Neural cell (in vitro differentiated cells): ENCODE results near the gene MARVELD2. TPM values are rescaled to one million over a fixed set of nuclear protein-coding genes. Genes with fewer than 3 reads are reported as not detected.
"Not testable (repeated sequence)": the region's sequence is repeated elsewhere in the genome, so short reads cannot be mapped to it uniquely, and the experiment has no call there.

Source experiments
- H2AFZ ChIP-seq: fragments of 200-600, 300-800 bp; sonication (generic), shearing (Covaris generic); 2 replicates; pipeline ENCODE4 v1.6.0; 2014; ENCODE audit warnings: low read depth, mild to moderate bottlenecking, antibody characterized with exemption, low read length, moderate library complexity
- H3F3A ChIP-seq: fragments of 200-600 bp; shearing (Covaris generic); 2 replicates; pipeline ENCODE4 v1.6.1; 2016; ENCODE audit warnings: mild to moderate bottlenecking, moderate library complexity, mixed read lengths, antibody characterized with exemption, low read length; ENCODE audit not compliant: insufficient read depth, poor library complexity, severe bottlenecking
- H3K27ac ChIP-seq: fragments of 200-600, 300-800 bp; sonication (generic), shearing (Covaris generic); 2 replicates; pipeline ENCODE4 v1.5.1; 2014; ENCODE audit warnings: mild to moderate bottlenecking, low read length, moderate library complexity
- H3K27me3 ChIP-seq: fragments of 300-800, 200-600 bp; sonication (generic), shearing (Covaris generic); 2 replicates; pipeline ENCODE4 v1.6.0; 2014; ENCODE audit warnings: mild to moderate bottlenecking, low read depth, low read length, moderate library complexity; ENCODE audit not compliant: insufficient read depth
- H3K36me3 ChIP-seq: fragments of 300-800, 200-600 bp; sonication (generic), shearing (Covaris generic); 2 replicates; pipeline ENCODE4 v1.5.1; 2014; ENCODE audit warnings: mild to moderate bottlenecking, antibody characterized with exemption, low read length, moderate library complexity; ENCODE audit not compliant: insufficient read depth
- H3K4me2 ChIP-seq: fragments of 300-800, 200-600 bp; sonication (generic), shearing (Covaris generic); 2 replicates; pipeline ENCODE4 v1.6.0; 2014; ENCODE audit warnings: mild to moderate bottlenecking, low read length
- H3K4me3 ChIP-seq: fragments of 300-800, 200-600 bp; sonication (generic), shearing (Covaris generic); 2 replicates; pipeline ENCODE4 v1.5.1; 2014; ENCODE audit warnings: mild to moderate bottlenecking, low read length, moderate library complexity
- H3K79me2 ChIP-seq: fragments of 200-600 bp; shearing (Covaris generic); replicated peaks from 2 replicates; pipeline ENCODE4 v1.6.0; 2014; ENCODE audit warnings: mild to moderate bottlenecking, low read length, moderate library complexity; ENCODE audit not compliant: insufficient read depth
- H3K9ac ChIP-seq: fragments of 300-800, 200-600 bp; sonication (generic), shearing (Covaris generic); 2 replicates; pipeline ENCODE4 v1.6.1; 2016; ENCODE audit warnings: mild to moderate bottlenecking, low read length, mixed read lengths
- H3K9me2 ChIP-seq: fragments of 200-600 bp; shearing (Covaris generic); 2 replicates; pipeline ENCODE4 v1.6.1; 2016; ENCODE audit warnings: mild to moderate bottlenecking, low read length, mixed read lengths; ENCODE audit not compliant: insufficient read depth
- H3K9me3 ChIP-seq: fragments of 200-600, 300-800 bp; sonication (generic), shearing (Covaris generic); 2 replicates; pipeline ENCODE4 v1.6.1; 2016; ENCODE audit warnings: mild to moderate bottlenecking, mixed run types, low read length, moderate library complexity, mixed read lengths
- H4K20me1 ChIP-seq: fragments of 200-600 bp; shearing (Covaris generic); 2 replicates; pipeline ENCODE4 v1.6.1; 2016; ENCODE audit warnings: mild to moderate bottlenecking, mixed run types; ENCODE audit not compliant: insufficient read depth
- CTCF ChIP-seq: fragments of 450-650 bp; IDR thresholded peaks from 2 replicates; pipeline ENCODE4 v1.5.1; 2014; ENCODE audit warnings: antibody characterized with exemption, mild to moderate bottlenecking, moderate library complexity; ENCODE audit not compliant: poor library complexity, severe bottlenecking
- EP300 ChIP-seq: fragments of 450-650 bp; conservative IDR thresholded peaks from 2 replicates; pipeline ENCODE4 v1.6.1; 2014; ENCODE audit warnings: antibody characterized with exemption, mild to moderate bottlenecking, moderate library complexity; ENCODE audit not compliant: poor library complexity, severe bottlenecking
- EZH2 ChIP-seq: fragments of 200-600, 300-800 bp; shearing (Covaris generic), sonication (generic); IDR thresholded peaks from 2 replicates; pipeline ENCODE4 v1.6.1; 2014; ENCODE audit warnings: antibody characterized with exemption, low read length, borderline replicate concordance, mild to moderate bottlenecking; ENCODE audit not compliant: insufficient read depth, poor library complexity, severe bottlenecking
- MXI1 ChIP-seq: fragments of 450-650 bp; conservative IDR thresholded peaks from 2 replicates; pipeline ENCODE4 v1.6.1; 2014; ENCODE audit warnings: antibody characterized with exemption, mild to moderate bottlenecking; ENCODE audit not compliant: poor library complexity, severe bottlenecking
- POLR2AphosphoS5 ChIP-seq: IDR thresholded peaks from 2 replicates; pipeline ENCODE4 v1.6.1; 2012
- RAD21 ChIP-seq: fragments of 450-650 bp; conservative IDR thresholded peaks from 2 replicates; pipeline ENCODE4 v1.6.1; 2014; ENCODE audit warnings: antibody characterized with exemption, mild to moderate bottlenecking, moderate library complexity
- SMC3 ChIP-seq: fragments of 450-650 bp; conservative IDR thresholded peaks from 2 replicates; pipeline ENCODE4 v1.6.1; 2014; ENCODE audit warnings: antibody characterized with exemption, mild to moderate bottlenecking, moderate library complexity; ENCODE audit not compliant: poor library complexity
- TAF1 ChIP-seq: IDR thresholded peaks from 2 replicates; pipeline ENCODE4 v1.6.1; 2012; ENCODE audit warnings: low read depth
- polyA plus RNA-seq: library from polyadenylated mRNA; depleted of rRNA; stranded (reverse); fragments of >200 nt; gene quantifications from 2 replicates; pipeline ENCODE4 v1.2.3, GENCODE V29; 2014
- TF ChIP-seq, protein P1 (sequence below): IDR thresholded peaks from 2 replicates; pipeline ENCODE4 v1.6.1; 2012; ENCODE audit warnings: borderline replicate concordance

The MARVELD2 gene
- polyA plus RNA-seq, 1 donor from 2014 or later: not detected

DNA sequence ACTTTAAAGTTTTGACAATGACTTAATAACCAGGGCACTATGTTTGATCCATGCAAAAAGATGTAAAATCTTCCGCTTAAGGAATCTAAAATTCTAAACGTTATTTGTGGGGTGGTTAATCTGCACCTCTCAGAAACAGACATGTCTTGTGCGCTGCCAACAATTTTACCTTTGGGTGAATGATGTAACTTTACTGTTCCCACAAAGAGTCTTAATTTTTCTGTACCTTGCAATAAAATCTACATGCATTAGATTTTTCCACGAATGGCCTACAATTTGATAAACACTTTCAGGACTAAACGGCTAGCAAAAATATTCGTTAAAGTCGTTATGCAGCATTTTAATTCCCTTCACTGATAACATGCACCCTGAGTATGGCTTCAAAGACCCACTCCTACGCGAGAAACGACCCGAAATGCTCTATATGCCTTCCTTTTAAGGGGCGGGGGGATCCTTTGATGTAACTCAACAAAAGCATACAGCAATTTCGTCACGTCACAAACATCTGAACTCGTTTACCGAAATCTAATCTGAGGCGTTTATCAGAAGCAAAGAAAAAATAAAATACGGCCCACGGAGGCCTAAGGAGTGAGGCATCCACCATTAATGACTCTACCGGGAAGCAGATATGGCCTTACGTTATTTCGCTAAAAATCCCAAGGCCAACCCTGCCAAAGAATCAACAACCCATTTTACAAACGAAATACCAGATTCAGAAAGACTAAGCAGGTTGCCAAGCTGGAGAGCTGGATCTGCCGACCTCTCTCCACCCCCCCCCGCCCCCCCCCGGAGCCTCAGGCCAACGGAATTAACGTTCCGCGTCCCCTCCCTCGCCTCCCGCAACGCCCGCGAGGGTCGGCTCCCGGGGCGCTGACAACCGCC lies 46.2 kb upstream of the MARVELD2 start:
- no peaks in the 10 kb centered on the region for H3K36me3 ChIP-seq
- H3K9me3 ChIP-seq: no peaks in the 10 kb centered on the region
- peak overlapping the region; percentile 98 for H2AFZ ChIP-seq
- H3K27me3 ChIP-seq: no peaks in the 10 kb centered on the region
- peak overlapping the region; percentile 87 for H3K9ac ChIP-seq
- no peaks in the 10 kb centered on the region for H3K9me2 ChIP-seq
- no peaks in the 10 kb centered on the region for H3F3A ChIP-seq
- H4K20me1 ChIP-seq: no peaks in the 10 kb centered on the region
- no peak for TF ChIP-seq CTCF
- peak; percentile 25 for TF ChIP-seq TAF1
- peak overlapping the region; percentile 92 for H3K27ac ChIP-seq
- H3K79me2 ChIP-seq: peaks cover 53% of the 10 kb centered on the region
- peak overlapping the region; percentile 92 for H3K4me3 ChIP-seq
- H3K4me2 ChIP-seq: peak overlapping the region; percentile 81

DNA sequence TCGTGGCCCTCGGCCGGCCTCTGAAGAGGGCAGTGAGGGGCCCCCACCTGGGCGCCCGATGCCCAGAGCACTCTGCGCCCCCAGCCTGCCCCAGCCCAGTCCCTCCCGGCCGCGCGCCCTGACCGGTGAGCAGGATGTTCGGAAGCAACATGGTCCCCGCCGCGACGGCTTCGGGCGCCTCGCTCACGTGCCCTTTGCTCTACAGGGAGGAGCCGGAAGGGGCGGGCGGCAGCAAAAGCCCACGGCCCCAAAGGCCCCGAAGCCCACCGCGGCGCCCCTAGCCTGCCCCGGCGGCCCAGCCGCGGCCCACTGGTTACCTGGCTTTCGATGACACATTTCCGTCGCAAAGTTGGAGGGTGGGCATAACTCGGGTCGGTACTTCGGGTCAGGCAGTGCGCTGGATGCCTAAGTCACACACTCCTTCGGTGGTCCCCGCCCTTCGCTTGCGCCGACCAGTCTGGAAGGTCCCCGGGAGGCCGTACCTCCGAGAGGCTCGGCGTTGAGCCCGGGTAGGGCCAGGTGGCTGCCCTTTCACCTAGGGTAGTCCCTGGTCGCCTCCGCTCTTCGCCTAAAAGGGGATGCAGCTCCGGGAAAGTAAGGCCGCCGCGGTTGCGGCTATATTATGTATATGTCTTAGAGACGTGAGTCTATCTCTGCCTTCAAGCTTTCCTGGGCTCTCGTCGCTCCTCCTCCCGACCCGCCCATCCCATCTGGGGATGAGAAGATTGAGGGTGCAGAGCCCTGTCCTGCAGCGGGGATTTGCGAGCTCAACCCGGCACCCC lies 45.4 kb upstream of the MARVELD2 start, which contains the start of the genes AK6, RAD17 and TAF9:
Gene AK6 (minus strand): TSS at position 181 of the 782 bp plus-strand sequence. CDS start 30 bp downstream, at position 151.
Gene RAD17 (plus strand): TSS at position 479 of the 782 bp plus-strand sequence. CDS start 2,391 bp downstream, outside the sequence.
Gene TAF9 (minus strand): TSS at position 181 of the 782 bp plus-strand sequence. CDS start 3,783 bp downstream, outside the sequence.
- TF ChIP-seq RAD21: peak; percentile 19
- TF ChIP-seq EP300: peak; percentile 54
- TF ChIP-seq CTCF: no peak
- peak; percentile 88 for TF ChIP-seq POLR2AphosphoS5
- peak; percentile 58 for TF ChIP-seq SMC3
- TF ChIP-seq, protein P1, sequence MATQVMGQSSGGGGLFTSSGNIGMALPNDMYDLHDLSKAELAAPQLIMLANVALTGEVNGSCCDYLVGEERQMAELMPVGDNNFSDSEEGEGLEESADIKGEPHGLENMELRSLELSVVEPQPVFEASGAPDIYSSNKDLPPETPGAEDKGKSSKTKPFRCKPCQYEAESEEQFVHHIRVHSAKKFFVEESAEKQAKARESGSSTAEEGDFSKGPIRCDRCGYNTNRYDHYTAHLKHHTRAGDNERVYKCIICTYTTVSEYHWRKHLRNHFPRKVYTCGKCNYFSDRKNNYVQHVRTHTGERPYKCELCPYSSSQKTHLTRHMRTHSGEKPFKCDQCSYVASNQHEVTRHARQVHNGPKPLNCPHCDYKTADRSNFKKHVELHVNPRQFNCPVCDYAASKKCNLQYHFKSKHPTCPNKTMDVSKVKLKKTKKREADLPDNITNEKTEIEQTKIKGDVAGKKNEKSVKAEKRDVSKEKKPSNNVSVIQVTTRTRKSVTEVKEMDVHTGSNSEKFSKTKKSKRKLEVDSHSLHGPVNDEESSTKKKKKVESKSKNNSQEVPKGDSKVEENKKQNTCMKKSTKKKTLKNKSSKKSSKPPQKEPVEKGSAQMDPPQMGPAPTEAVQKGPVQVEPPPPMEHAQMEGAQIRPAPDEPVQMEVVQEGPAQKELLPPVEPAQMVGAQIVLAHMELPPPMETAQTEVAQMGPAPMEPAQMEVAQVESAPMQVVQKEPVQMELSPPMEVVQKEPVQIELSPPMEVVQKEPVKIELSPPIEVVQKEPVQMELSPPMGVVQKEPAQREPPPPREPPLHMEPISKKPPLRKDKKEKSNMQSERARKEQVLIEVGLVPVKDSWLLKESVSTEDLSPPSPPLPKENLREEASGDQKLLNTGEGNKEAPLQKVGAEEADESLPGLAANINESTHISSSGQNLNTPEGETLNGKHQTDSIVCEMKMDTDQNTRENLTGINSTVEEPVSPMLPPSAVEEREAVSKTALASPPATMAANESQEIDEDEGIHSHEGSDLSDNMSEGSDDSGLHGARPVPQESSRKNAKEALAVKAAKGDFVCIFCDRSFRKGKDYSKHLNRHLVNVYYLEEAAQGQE: peak; percentile 61
- TF ChIP-seq MXI1: peak; percentile 95
- no peak for TF ChIP-seq TAF1
- no peak for TF ChIP-seq EZH2
- H3K9me2 ChIP-seq: no peaks in the 10 kb centered on the region
- H3K4me2 ChIP-seq: peak within 1 kb of the TSS; percentile 84
- H3K9ac ChIP-seq: peak within 1 kb of the TSS; percentile 87
- peaks cover 48% of the 10 kb centered on the region for H3K79me2 ChIP-seq
- H2AFZ ChIP-seq: peak within 1 kb of the TSS; percentile 98
- H3F3A ChIP-seq: no peaks in the 10 kb centered on the region
- H3K36me3 ChIP-seq: no peaks in the 10 kb centered on the region
- no peaks in the 10 kb centered on the region for H3K27me3 ChIP-seq
- no peaks in the 10 kb centered on the region for H4K20me1 ChIP-seq
- H3K4me3 ChIP-seq: peak within 1 kb of the TSS; percentile 92
- H3K27ac ChIP-seq: peak within 1 kb of the TSS; percentile 92
- no peaks in the 10 kb centered on the region for H3K9me3 ChIP-seq

DNA sequence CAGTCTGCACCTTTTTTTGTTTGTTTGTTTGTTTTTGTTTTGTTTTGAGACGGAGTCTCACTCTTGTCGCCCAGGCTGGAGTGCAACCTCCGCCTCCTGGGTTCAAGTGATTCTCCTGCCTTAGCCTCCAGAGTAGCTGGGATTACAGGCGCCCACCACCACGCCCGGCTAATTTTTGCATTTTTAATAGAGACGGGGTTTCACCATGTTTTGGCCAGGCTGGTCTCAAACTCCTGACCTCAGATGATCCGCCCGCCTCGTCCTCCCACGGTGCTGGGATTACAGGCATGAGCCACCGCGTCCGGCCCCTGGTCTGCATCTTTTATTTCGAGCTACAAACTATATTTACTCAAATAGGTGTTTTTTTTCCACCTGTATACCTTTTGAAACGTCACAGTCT lies 44.6 kb upstream of the MARVELD2 start:
- peak overlapping the region; percentile 92 for H3K27ac ChIP-seq
- peak overlapping the region; percentile 84 for H3K4me2 ChIP-seq
- H3F3A ChIP-seq, H3K27me3 ChIP-seq, H3K9me3 ChIP-seq, H4K20me1 ChIP-seq, H3K36me3 ChIP-seq, H3K9me2 ChIP-seq: not testable (repeated sequence)
- H3K9ac ChIP-seq: peak overlapping the region; percentile 87
- peak overlapping the region; percentile 92 for H3K4me3 ChIP-seq
- H2AFZ ChIP-seq: peak overlapping the region; percentile 98
- H3K79me2 ChIP-seq: peaks cover 48% of the 10 kb centered on the region
